Activated CD8-positive, alpha-beta T cell treated with anti-CD3 and anti-CD28 coated beads for 36 hours (primary cell): ENCODE measurements around the gene U2AF2. TPM values are rescaled to one million over a fixed set of nuclear protein-coding genes. Genes with fewer than 3 reads are reported as not detected.

Experiments
- ATAC-seq: fragments of 200-7000 bp; cut with Tn5 transposase; one replicate; pipeline ENCODE4 v1.10.0; 2021; ENCODE audit warnings: mild to moderate bottlenecking, moderate library complexity
- CTCF ChIA-PET: fragments of 350-600 bp; sonication (Branson Sonifier 250); formaldehyde crosslinking; loops from one replicate; lab custom pipeline; 2021; ENCODE audit warnings: antibody characterized with exemption; lab: Charles Lee
- POLR2A ChIA-PET: fragments of 350-600 bp; sonication (Branson Sonifier 250); formaldehyde crosslinking; loops from one replicate; lab custom pipeline; 2021; ENCODE audit warnings: antibody characterized with exemption; lab: Charles Lee
- DNase-seq: peaks from one replicate; pipeline ENCODE4 v3.0.0-alpha.2; 2020
- H3K27ac Mint-ChIP-seq: one replicate; pipeline ENCODE4 v1.8.0; 2021; ENCODE audit warnings: mild to moderate bottlenecking, mixed read lengths
- H3K27me3 Mint-ChIP-seq: one replicate; pipeline ENCODE4 v1.8.0; 2021; ENCODE audit warnings: mixed read lengths
- H3K36me3 Mint-ChIP-seq: one replicate; pipeline ENCODE4 v1.8.0; 2021; ENCODE audit warnings: low read depth, mixed read lengths
- H3K4me1 Mint-ChIP-seq: one replicate; pipeline ENCODE4 v1.8.0; 2021; ENCODE audit warnings: low read depth, mixed read lengths
- H3K4me3 Mint-ChIP-seq: one replicate; pipeline ENCODE4 v1.8.0; 2021; ENCODE audit warnings: mild to moderate bottlenecking, moderate library complexity, mixed read lengths
- H3K9me3 Mint-ChIP-seq: one replicate; pipeline ENCODE4 v1.8.0; 2021; ENCODE audit warnings: mixed read lengths
- intact Hi-C: fragments of 100-400 bp; cut with micrococcal nuclease; formaldehyde crosslinking; loops from one replicate; pipeline ENCODE4 v1.10.0; 2022
- total RNA-seq, 2 experiments: library from RNA; stranded (reverse); gene quantifications; one replicate each; pipeline ENCODE4 v1.2.3, GENCODE V29; 2021
- TF ChIP-seq, protein P1 (sequence below): fragments of 200-600 bp; IDR thresholded peaks from one replicate; pipeline ENCODE4 v1.8.0; 2022; ENCODE audit warnings: antibody characterized with exemption, mild to moderate bottlenecking

The U2AF2 gene
- total RNA-seq, 2 experiments from 2014 or later: 304 to 306 TPM

DNA sequence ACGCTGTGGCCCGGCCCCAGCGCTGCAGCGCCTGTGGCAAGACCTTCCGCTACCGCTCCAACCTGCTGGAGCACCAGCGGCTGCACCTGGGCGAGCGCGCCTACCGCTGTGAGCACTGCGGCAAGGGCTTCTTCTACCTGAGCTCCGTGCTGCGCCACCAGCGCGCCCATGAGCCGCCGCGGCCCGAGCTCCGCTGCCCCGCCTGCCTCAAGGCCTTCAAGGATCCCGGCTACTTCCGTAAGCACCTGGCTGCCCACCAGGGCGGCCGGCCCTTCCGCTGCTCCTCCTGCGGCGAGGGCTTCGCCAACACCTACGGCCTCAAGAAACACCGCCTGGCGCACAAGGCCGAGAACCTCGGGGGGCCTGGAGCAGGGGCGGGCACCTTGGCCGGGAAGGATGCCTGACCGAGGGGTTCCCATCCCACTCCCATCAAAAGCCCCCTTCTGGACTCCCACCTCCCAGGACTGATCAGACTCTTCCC lies 38.4 kb upstream of the U2AF2 start:
- no peak for ATAC-seq
- intact Hi-C loops: no loop called here
- no peak overlapping the region for H3K27ac Mint-ChIP-seq
- no peak overlapping the region for H3K4me3 Mint-ChIP-seq
- DNase-seq: no peak
- no peaks in the 10 kb centered on the region for H3K9me3 Mint-ChIP-seq
- peaks cover 34% of the 10 kb centered on the region for H3K4me1 Mint-ChIP-seq
- TF ChIP-seq, protein P1, sequence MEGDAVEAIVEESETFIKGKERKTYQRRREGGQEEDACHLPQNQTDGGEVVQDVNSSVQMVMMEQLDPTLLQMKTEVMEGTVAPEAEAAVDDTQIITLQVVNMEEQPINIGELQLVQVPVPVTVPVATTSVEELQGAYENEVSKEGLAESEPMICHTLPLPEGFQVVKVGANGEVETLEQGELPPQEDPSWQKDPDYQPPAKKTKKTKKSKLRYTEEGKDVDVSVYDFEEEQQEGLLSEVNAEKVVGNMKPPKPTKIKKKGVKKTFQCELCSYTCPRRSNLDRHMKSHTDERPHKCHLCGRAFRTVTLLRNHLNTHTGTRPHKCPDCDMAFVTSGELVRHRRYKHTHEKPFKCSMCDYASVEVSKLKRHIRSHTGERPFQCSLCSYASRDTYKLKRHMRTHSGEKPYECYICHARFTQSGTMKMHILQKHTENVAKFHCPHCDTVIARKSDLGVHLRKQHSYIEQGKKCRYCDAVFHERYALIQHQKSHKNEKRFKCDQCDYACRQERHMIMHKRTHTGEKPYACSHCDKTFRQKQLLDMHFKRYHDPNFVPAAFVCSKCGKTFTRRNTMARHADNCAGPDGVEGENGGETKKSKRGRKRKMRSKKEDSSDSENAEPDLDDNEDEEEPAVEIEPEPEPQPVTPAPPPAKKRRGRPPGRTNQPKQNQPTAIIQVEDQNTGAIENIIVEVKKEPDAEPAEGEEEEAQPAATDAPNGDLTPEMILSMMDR: no peak
- H3K27me3 Mint-ChIP-seq: no peaks in the 10 kb centered on the region
- peaks cover 42% of the 10 kb centered on the region for H3K36me3 Mint-ChIP-seq
- CTCF ChIA-PET: interaction anchor here (3.0 kb wide), 1 partner anchor 10 kb away, joined by 15 read pairs; the partner anchor contains the start of gene ZNF865
- POLR2A ChIA-PET: interaction anchor here (1.3 kb wide), 1 partner anchor 10 kb away, joined by 5 read pairs; no protein-coding TSS in a partner anchor

- H3K4me1 Mint-ChIP-seq: peaks cover 25% of the 10 kb centered on the region
- H3K4me3 Mint-ChIP-seq: no peak overlapping the region
- intact Hi-C loops: no loop called here
- H3K27me3 Mint-ChIP-seq: no peaks in the 10 kb centered on the region
- H3K9me3 Mint-ChIP-seq: no peaks in the 10 kb centered on the region
- no peak for DNase-seq
- no peak overlapping the region for H3K27ac Mint-ChIP-seq
- ATAC-seq: no peak
- peaks cover 42% of the 10 kb centered on the region for H3K36me3 Mint-ChIP-seq
- ChIA-PET POLR2A (interaction anchor here (0.6 kb wide), 1 partner anchor 61 kb away, joined by 5 read pairs; no protein-coding TSS in a partner anchor), CTCF (interaction anchor here (3.0 kb wide), 1 partner anchor 11 kb away, joined by 15 read pairs; the partner anchor contains the start of gene ZNF865)
- TF ChIP-seq, protein P1: no peak
Measured at GRCh38 chr19:55617426-55617825, 37.4 kb upstream of the U2AF2 start.

- H3K27ac Mint-ChIP-seq: peak overlapping the region; percentile 20
- no peak for ATAC-seq
- DNase-seq: no peak
- TF ChIP-seq, protein P1: no peak
- peaks cover 27% of the 10 kb centered on the region for H3K4me1 Mint-ChIP-seq
- POLR2A ChIA-PET: interaction anchor here (1.3 to 4.0 kb wide), 3 partner anchors 12 to 19 kb away, joined by 3 to 26 read pairs (median 4); partner anchors contain the start of genes FIZ1 and ZNF865
- H3K4me3 Mint-ChIP-seq: no peak overlapping the region
- H3K36me3 Mint-ChIP-seq: peaks cover 32% of the 10 kb centered on the region
- no peaks in the 10 kb centered on the region for H3K27me3 Mint-ChIP-seq
- intact Hi-C loops: no loop called here
- CTCF ChIA-PET: interaction anchor here (1.8 to 3.0 kb wide), 2 partner anchors 12 to 14 kb away, joined by 4 to 15 read pairs; partner anchors contain the start of gene ZNF865
- no peaks in the 10 kb centered on the region for H3K9me3 Mint-ChIP-seq
Measured at GRCh38 chr19:55618426-55618825, 36.4 kb upstream of the U2AF2 start.

GRCh38 chr19:55619286-55619685 lies 35.5 kb upstream of the U2AF2 start:
- ChIA-PET POLR2A (interaction anchor here (0.7 to 4.0 kb wide), 4 partner anchors 13 to 20 kb away, joined by 3 to 26 read pairs (median 4); partner anchors contain the start of genes FIZ1 and ZNF865), CTCF (interaction anchor here (1.8 to 2.4 kb wide), 2 partner anchors 13 kb away, joined by 4 to 14 read pairs; partner anchors contain the start of gene ZNF865)
- Mint-ChIP-seq H3K4me1 (peaks cover 34% of the 10 kb centered on the region), H3K27ac (no peak overlapping the region), H3K36me3 (peaks cover 32% of the 10 kb centered on the region), H3K4me3 (no peak overlapping the region), H3K27me3 (no peaks in the 10 kb centered on the region), H3K9me3 (no peaks in the 10 kb centered on the region)
- TF ChIP-seq, protein P1: no peak
- intact Hi-C loops: no loop called here
- ATAC-seq (no peak), DNase-seq (no peak)
